AG04449 (cell line): ENCODE measurements around the gene FLAD1.

ENCODE experiments used
- CTCF ChIA-PET: fragments of 350-600 bp; formaldehyde crosslinking; extraction: SDS; loops from one replicate; lab custom pipeline; 2021; ENCODE audit warnings: antibody characterized with exemption; lab: Yijun Ruan, JAX
- POLR2A ChIA-PET: fragments of 400-600, 350-600 bp; formaldehyde crosslinking; extraction: SDS; loops from one replicate; lab custom pipeline; 2020; ENCODE audit warnings: antibody characterized with exemption, inconsistent platforms; lab: Yijun Ruan, JAX
- DNase-seq: peaks from one replicate; pipeline ENCODE4 v3.0.0-alpha.2; 2010; ENCODE audit warnings: low read depth, low spot score
- H3K4me3 ChIP-seq: 2 replicates; pipeline ENCODE4 v1.5.1; 2011; ENCODE audit warnings: low read depth, mild to moderate bottlenecking, control low read depth, low read length
- TF ChIP-seq, protein P1 (sequence below): IDR thresholded peaks from one replicate; pipeline ENCODE4 v1.5.1; 2011; ENCODE audit warnings: mild to moderate bottlenecking, moderate library complexity, low read length, control low read depth, inconsistent platforms; ENCODE audit not compliant: insufficient read depth; ENCODE audit errors: missing control alignments

FLAD1 gene

GRCh38 chr1:155010211-155010918, 27.2 kb downstream of the FLAD1 start:
- DNase-seq, result no peak
- ChIA-PET POLR2A (no interaction called here), CTCF (interaction anchor here (0.6 to 1.4 kb wide), 5 partner anchors 10 to 81 kb away, joined by 3 to 8 read pairs (median 3); no protein-coding TSS in a partner anchor)
- H3K4me3 ChIP-seq, result no peak overlapping the region
- TF ChIP-seq, protein P1, sequence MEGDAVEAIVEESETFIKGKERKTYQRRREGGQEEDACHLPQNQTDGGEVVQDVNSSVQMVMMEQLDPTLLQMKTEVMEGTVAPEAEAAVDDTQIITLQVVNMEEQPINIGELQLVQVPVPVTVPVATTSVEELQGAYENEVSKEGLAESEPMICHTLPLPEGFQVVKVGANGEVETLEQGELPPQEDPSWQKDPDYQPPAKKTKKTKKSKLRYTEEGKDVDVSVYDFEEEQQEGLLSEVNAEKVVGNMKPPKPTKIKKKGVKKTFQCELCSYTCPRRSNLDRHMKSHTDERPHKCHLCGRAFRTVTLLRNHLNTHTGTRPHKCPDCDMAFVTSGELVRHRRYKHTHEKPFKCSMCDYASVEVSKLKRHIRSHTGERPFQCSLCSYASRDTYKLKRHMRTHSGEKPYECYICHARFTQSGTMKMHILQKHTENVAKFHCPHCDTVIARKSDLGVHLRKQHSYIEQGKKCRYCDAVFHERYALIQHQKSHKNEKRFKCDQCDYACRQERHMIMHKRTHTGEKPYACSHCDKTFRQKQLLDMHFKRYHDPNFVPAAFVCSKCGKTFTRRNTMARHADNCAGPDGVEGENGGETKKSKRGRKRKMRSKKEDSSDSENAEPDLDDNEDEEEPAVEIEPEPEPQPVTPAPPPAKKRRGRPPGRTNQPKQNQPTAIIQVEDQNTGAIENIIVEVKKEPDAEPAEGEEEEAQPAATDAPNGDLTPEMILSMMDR, result no peak

DNA sequence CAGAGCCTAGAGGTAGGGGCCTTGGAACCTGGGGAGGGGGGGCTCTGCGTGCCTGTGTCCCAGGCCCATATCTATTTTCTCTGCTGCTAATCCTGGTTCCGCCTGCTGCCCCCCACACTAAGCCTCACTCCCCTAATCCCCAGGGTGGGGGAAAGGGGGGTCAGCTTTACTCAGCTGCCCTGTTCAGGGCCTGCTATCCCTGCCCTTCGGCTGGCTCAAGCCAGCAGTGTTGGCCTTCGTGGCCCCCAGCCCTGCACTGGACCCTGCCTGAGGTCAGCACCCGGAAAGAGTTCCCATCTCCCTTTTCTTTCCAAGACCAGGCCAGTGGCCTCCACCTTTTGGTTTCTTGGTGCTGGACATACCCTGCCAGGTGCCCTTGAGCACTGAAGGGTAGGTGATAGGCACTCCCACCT, 27.9 kb downstream of the FLAD1 start:
- POLR2A ChIA-PET, result no interaction called here
- CTCF ChIA-PET, result interaction anchor here (0.9 to 1.4 kb wide), 4 partner anchors 9 to 81 kb away, joined by 3 to 8 read pairs (median 3); no protein-coding TSS in a partner anchor
- DNase-seq, result no peak
- TF ChIP-seq, protein P1, result no peak
- no peak overlapping the region for H3K4me3 ChIP-seq

GRCh38 chr1:155011437-155012025, 28.4 kb downstream of the FLAD1 start:
- TF ChIP-seq, protein P1, result no peak
- no peak for DNase-seq
- no peak overlapping the region for H3K4me3 ChIP-seq
- POLR2A ChIA-PET, result no interaction called here
- CTCF ChIA-PET, result interaction anchor here (2.0 kb wide), 1 partner anchor 74 kb away, joined by 6 read pairs; no protein-coding TSS in a partner anchor

DNA sequence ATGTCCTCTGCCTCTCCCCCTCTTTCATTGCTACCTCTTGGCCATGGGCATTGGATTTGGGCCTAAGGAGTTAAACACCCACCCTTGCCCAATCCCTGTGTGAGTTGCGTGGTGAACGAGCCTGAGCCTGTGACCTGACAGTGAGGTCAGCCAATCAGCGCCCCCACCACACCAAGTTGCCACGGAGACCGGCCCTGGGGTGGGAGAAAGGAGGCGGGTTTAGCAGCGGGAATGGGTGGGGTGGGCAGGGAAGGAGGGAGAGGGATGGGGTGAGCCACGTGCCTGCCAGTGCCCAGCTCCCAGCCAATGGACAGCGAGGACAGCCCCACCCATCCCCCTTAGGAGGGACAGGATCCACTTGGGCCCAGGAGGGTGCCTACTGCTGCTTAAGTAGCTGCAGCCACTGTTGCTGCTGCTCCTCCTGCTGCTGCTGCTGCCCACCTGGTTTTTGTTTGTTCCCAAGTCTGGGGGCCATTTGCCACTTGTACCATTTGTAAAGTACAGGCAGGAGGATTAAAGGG, 28.9 kb downstream of the FLAD1 start:
- ChIA-PET CTCF (interaction anchor here (0.8 to 2.0 kb wide), 6 partner anchors 13 to 80 kb away, joined by 3 to 6 read pairs (median 4); partner anchors contain the start of gene SHC1), POLR2A (no interaction called here)
- no peak overlapping the region for H3K4me3 ChIP-seq
- no peak for DNase-seq
- TF ChIP-seq, protein P1, result no peak

GRCh38 chr1:155012776-155013602, 29.8 kb downstream of the FLAD1 start:
- H3K4me3 ChIP-seq, result no peak overlapping the region
- CTCF ChIA-PET, result interaction anchor here (0.7 to 2.0 kb wide), 8 partner anchors 9 to 79 kb away, joined by 3 to 6 read pairs (median 3); partner anchors contain the start of gene SHC1
- no peak for DNase-seq
- POLR2A ChIA-PET, result no interaction called here
- TF ChIP-seq, protein P1, result no peak
